Prostate gland (tissue), 2 donors: ENCODE data around the gene YDJC. TPM values are rescaled to one million over a fixed set of nuclear protein-coding genes. Genes with fewer than 3 reads are reported as not detected.

ENCODE experiments used
- DNase-seq: peaks from one replicate; pipeline ENCODE4 v3.0.0-alpha.2; 2019; ENCODE audit warnings: low spot score
- H3K27ac ChIP-seq, 2 donors: fragments of 200-600 bp; sonication (generic); 2 replicates each; pipeline ENCODE4 v1.5.1; 2017 to 2019
- H3K27me3 ChIP-seq: fragments of 200-600 bp; sonication (generic); replicated peaks from 2 replicates; pipeline ENCODE4 v1.5.1; 2019; ENCODE audit not compliant: insufficient read depth
- H3K36me3 ChIP-seq, 2 donors: fragments of 200-600 bp; sonication (generic); 1 replicate in 1 of 2; 2 replicates in 1 of 2; pipeline versions ENCODE4 v1.5.1 to v1.8.1; 2017 to 2019
- H3K4me1 ChIP-seq: fragments of 200-600 bp; sonication (generic); replicated peaks from 2 replicates; pipeline ENCODE4 v1.5.1; 2019
- H3K4me3 ChIP-seq, 2 donors: fragments of 200-600 bp; sonication (generic); 2 replicates each; pipeline ENCODE4 v1.5.1; 2017 to 2019
- H3K9me3 ChIP-seq: fragments of 200-600 bp; sonication (generic); 2 replicates; pipeline ENCODE4 v1.5.1; 2017
- POLR2A ChIP-seq: fragments of 450-650 bp; IDR thresholded peaks from one replicate; pipeline ENCODE4 v1.6.1; 2016; ENCODE audit warnings: antibody characterized with exemption, mild to moderate bottlenecking
- POLR2AphosphoS5 ChIP-seq: sonication (generic); formaldehyde crosslinking; IDR thresholded peaks from one replicate; pipeline ENCODE4 v1.6.1; 2017; ENCODE audit warnings: antibody characterized with exemption
- WGBS: methylation state at CpG from one replicate; pipeline ENCODE4 v1.1.5; 2018; 5-methylcytosine and 5-hydroxymethylcytosine counted together
- intact Hi-C: fragments of 100-400 bp; cut with DNase I; formaldehyde crosslinking; loops from one replicate; pipeline ENCODE4 v1.14.2; 2022
- total RNA-seq, 2 donors: library from RNA; depleted of rRNA; stranded (reverse); fragments of >200 nt; gene quantifications; one replicate each; pipeline ENCODE4 v1.1.0, GENCODE V29; 2016
- TF ChIP-seq, protein P1 (sequence below), 4 experiments: fragments of 200-600 bp in 2 of 4; fragments of 450-650 bp in 2 of 4; sonication (generic) in 2 of 4; IDR thresholded peaks; 1 replicate in 3 of 4; 2 replicates in 1 of 4; pipeline ENCODE4 v1.5.1; 2016 to 2019; ENCODE audit warnings: antibody characterized with exemption in 4 of 4, mild to moderate bottlenecking in 2 of 4, moderate library complexity in 2 of 4

Gene YDJC
- total RNA-seq, 2 donors from 2014 or later = 44.9 to 74.1 TPM

DNA sequence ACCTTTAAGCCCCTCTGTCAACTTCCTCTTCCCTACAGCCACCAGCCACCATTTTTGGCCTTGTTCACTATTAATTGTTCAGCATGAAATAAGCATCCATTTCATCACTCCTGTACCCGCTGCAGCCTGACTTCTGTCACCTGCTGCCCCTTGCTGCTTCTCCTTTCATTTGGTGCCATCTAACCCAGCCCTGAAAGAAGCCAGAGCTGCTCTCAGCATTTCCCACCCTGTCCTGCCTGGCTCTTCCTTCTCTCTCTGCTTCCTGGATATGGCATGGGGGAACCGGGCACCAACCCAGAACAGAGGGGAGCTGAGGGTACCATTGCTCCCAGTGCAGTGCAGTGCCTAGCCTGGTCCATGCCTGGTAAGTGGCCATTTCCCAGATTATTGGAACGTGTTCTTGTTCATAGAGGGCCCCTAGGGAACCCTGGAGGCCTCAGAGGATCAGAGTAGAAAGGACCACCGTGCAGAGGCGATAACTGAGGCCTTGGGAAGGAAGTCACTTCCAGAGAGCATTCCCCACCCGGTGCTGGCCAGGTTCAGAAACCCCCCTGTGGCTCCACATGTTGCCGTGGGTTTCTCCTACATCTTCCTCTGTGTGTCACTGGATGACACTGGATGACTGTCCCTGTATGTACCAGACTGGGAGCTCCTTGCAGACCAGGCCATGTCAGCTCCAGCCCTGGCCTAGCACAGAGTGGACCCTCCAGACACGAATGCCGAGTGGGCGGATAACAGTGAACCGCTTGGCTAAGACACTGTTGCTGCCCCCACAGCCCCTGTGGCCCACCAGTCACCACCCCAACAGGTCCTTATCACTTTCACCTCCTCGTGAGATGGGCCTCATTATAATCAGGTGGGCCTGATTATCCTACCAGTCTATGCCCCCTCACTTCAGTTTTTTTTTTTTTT is 4.7 kb downstream of the YDJC start:
- Histone ChIP-seq H3K4me1 (peaks cover 19% of the 10 kb centered on the region), H3K27ac (no peak overlapping the region), H3K9me3 (no peaks in the 10 kb centered on the region), H3K27me3 (no peaks in the 10 kb centered on the region), H3K4me3 (no peak overlapping the region), H3K36me3 (no peaks in the 10 kb centered on the region)
- intact Hi-C loops = no loop called here
- WGBS = 81% methylated on average over 12 of the region's 12 CpGs
- DNase-seq = no peak
- no peak for TF ChIP-seq POLR2A
- TF ChIP-seq POLR2AphosphoS5 = no peak
- TF ChIP-seq, protein P1, sequence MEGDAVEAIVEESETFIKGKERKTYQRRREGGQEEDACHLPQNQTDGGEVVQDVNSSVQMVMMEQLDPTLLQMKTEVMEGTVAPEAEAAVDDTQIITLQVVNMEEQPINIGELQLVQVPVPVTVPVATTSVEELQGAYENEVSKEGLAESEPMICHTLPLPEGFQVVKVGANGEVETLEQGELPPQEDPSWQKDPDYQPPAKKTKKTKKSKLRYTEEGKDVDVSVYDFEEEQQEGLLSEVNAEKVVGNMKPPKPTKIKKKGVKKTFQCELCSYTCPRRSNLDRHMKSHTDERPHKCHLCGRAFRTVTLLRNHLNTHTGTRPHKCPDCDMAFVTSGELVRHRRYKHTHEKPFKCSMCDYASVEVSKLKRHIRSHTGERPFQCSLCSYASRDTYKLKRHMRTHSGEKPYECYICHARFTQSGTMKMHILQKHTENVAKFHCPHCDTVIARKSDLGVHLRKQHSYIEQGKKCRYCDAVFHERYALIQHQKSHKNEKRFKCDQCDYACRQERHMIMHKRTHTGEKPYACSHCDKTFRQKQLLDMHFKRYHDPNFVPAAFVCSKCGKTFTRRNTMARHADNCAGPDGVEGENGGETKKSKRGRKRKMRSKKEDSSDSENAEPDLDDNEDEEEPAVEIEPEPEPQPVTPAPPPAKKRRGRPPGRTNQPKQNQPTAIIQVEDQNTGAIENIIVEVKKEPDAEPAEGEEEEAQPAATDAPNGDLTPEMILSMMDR (IDR thresholded peaks at IDR 0.05) = no peak

DNA sequence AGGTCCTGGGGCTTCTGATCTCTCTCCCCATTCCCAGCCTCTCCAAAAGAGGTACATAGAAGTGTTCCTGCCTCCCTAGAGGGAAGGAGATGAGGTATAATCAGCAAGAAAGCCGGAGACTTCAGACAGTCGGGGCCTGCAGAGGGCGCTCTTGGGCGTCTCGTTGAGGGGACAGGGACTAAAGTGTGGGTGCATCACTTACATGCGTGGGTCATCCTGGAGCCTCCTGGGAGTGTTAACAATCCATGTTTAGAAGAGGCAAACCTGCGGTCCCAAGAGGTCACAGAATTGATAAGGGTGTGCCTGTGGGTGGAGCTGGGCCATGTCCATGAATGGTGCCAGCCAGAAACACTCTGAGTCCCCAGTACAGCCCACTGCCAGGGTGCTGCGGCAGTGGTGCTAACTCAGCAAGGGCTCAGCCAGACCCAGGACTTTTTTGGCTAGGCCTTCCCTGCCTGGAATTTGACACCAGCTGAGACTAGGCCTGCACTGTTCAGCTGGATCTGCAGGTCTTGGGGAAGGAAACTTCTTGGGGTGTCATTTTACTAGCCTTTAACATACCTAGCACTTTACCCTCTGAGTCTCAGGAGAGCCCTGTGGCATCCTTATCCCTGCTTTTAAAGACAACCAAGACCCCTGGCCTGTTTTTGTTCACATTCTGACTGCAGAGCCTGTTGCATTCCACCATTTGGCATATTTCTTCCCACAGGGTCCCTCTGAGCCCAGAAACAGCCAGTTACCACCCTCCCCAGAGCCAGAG is 5.5 kb downstream of the YDJC start:
- H3K36me3 ChIP-seq = no peaks in the 10 kb centered on the region
- TF ChIP-seq POLR2AphosphoS5 (peak; percentile 11), POLR2A (no peak)
- TF ChIP-seq, protein P1 (IDR thresholded peaks at IDR 0.05) = peak in 1 of 4 experiments; percentile 7
- no peaks in the 10 kb centered on the region for H3K9me3 ChIP-seq
- peak; percentile 36 for DNase-seq
- H3K27ac ChIP-seq = no peak overlapping the region
- H3K27me3 ChIP-seq = no peaks in the 10 kb centered on the region
- H3K4me1 ChIP-seq = peaks cover 19% of the 10 kb centered on the region
- intact Hi-C loops = no loop called here
- no peak overlapping the region for H3K4me3 ChIP-seq
- WGBS = 32% methylated on average over 8 of the region's 8 CpGs

DNA sequence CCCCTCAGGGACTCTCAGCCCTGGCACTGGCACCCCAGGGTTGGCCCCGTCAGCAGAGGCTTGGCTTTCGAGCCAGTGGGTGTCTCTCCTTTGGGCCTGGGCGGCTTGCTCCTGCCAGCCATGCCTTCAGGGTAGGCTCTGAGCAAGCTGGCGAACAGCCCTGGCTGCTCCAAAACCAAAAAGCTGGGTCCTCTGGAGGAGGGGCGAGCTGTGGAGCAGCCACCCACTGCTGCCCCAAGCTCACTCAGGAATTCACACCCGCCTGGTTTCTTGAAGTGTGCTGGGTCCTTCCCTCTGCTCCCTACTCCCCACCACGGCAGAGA is 6.2 kb downstream of the YDJC start:
- H3K27me3 ChIP-seq = no peaks in the 10 kb centered on the region
- H3K4me3 ChIP-seq = no peak overlapping the region
- peak overlapping the region in 1 of 2 donors; percentile 38 for H3K27ac ChIP-seq
- intact Hi-C loops = no loop called here
- no peaks in the 10 kb centered on the region for H3K9me3 ChIP-seq
- WGBS = 33% methylated on average over 6 of the region's 7 CpGs
- DNase-seq = no peak
- peaks cover 15% of the 10 kb centered on the region for H3K4me1 ChIP-seq
- no peak for TF ChIP-seq POLR2A
- no peak for TF ChIP-seq POLR2AphosphoS5
- TF ChIP-seq, protein P1 (IDR thresholded peaks at IDR 0.05) = no peak
- H3K36me3 ChIP-seq = no peaks in the 10 kb centered on the region

DNA sequence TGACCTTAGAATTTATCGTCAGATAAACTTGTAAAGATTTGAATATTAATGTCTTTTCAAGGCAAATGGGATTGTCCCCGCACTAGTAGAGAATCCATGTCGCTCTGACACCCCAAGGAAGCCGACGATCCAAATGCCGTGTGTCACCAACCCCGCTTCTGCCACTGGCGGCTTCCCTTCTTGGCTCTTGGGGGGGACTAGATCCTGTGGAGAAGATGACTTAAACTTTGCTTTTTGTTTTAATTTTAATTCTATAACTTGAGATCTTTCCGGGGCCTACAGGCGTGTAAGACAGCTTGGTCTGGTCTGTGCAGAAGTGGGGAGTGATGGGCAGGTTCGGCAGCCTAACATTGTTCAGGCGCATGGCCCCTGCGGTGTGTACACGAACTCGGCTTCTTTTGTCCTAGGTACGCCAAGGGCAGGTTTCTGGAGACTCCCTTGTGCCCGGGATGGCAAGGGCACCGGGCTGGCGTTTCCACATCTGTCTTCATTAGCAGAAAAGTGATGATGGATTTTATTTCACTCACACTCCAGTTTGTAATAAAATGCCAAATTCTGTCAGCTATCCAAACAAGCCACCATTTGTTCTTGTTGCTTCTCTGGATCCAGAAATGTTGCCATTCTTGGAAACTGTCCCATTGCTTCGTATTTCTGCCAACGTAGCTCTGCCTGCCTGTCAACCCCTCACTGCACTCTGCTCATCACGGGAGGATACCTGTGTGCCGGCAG is 6.7 kb downstream of the YDJC start:
- WGBS = 57% methylated on average over 23 of the region's 23 CpGs

More for the DNA sequence above, 6.7 kb downstream of the YDJC start:
- Histone ChIP-seq H3K27me3 (no peaks in the 10 kb centered on the region), H3K36me3 (no peaks in the 10 kb centered on the region), H3K9me3 (no peaks in the 10 kb centered on the region), H3K4me3 (no peak overlapping the region), H3K27ac (peak overlapping the region in 1 of 2 donors; percentile 38), H3K4me1 (peaks cover 11% of the 10 kb centered on the region)
- intact Hi-C loops = no loop called here
- TF ChIP-seq, protein P1 (IDR thresholded peaks at IDR 0.05) = no peak
- TF ChIP-seq POLR2A = no peak
- no peak for TF ChIP-seq POLR2AphosphoS5
- DNase-seq = no peak
